IMR-90 (cell line): ENCODE measurements around the gene SDC3. TPM values are rescaled to one million over a fixed set of nuclear protein-coding genes. Genes with fewer than 3 reads are reported as not detected.

ENCODE experiments used
- microRNA-seq, 2 experiments: library from miRNA; stranded (forward) in 1 of 2; unstranded in 1 of 2; fragments of 10-50 nt in 1 of 2; fragments of <30 nt in 1 of 2; gene quantifications in 1 of 2; microRNA quantifications in 1 of 2; one replicate each; pipeline versions ENCODE3 to v1.1.0; 2013 to 2020; ENCODE audit not compliant: insufficient read depth in 1 of 2, insufficient read length in 1 of 2, unreplicated experiment in 1 of 2
- polyA plus RNA-seq, 3 experiments: library from polyadenylated mRNA; depleted of rRNA; stranded (reverse); fragments of >200 nt; gene quantifications; 2 replicates each; pipeline ENCODE4 v1.2.3, GENCODE V29; 2012; ENCODE audit warnings: low replicate concordance in 1 of 3
- small RNA-seq, 5 experiments: library from RNA; depleted of rRNA; stranded (forward); fragments of <200 nt; gene quantifications; one replicate each; pipeline ENCODE3, GENCODE V24; 2012
- total RNA-seq: library from RNA; depleted of rRNA; stranded (reverse); fragments of >200 nt; gene quantifications from 2 replicates; pipeline ENCODE4 v1.2.3, GENCODE V29; 2012; rRNA removed

SDC3 gene
- total and polyA plus RNA-seq, 2 of the 4 experiments (the other 2 are of a cell fraction): 13.1 to 71.5 TPM

Small RNA genes lying within 50 kb of the gene (microRNA-seq; reads per million reads assigned to microRNA genes)
- gene RN7SKP91 (ENCODE audit: insufficient read depth, insufficient read length): not detected
- not detected for gene RN7SL371P (ENCODE audit: insufficient read depth, insufficient read length)

Small RNA genes lying within 50 kb of the gene (small RNA-seq; reads per million reads assigned to genes)
- 0 reads per million in 5 experiments for gene RN7SKP91
- 0 reads per million in 5 experiments for gene RN7SL371P

Other genes with a start within 250 kb of the SDC3 start
- gene MATN1, start 185.2 kb downstream of the SDC3 start, total RNA-seq: 0.56 TPM in 1 of 2 replicates, not detected in the other
- gene MATN1, start 185.2 kb downstream of the SDC3 start, polyA plus RNA-seq (2012; rRNA removed): 0.10 and 0.27 TPM in 2 replicates
- under 0.01 TPM in 1 of 2 replicates, not detected in the other for gene LAPTM5, start 151.0 kb downstream of the SDC3 start, total RNA-seq
- 0.09 TPM in 2 replicates for gene LAPTM5, start 151.0 kb downstream of the SDC3 start, polyA plus RNA-seq (2012; rRNA removed)
- 71.9 and 137 TPM in 2 replicates for gene PUM1, start 157.0 kb upstream of the SDC3 start, total RNA-seq
- 65.2 and 75.4 TPM in 2 replicates for gene PUM1, start 157.0 kb upstream of the SDC3 start, polyA plus RNA-seq (2012; rRNA removed)